WTC11 (cell line): Measurements from ENCODE around the gene GSN. TPM values are rescaled to one million over a fixed set of nuclear protein-coding genes. Genes with fewer than 3 reads are reported as not detected.

Experiments used
- ATAC-seq: fragments of 200-7000 bp; cut with Tn5 transposase; 2 replicates; pipeline ENCODE4 v1.10.0; 2021; ENCODE audit warnings: mild to moderate bottlenecking, moderate library complexity
- CTCF ChIA-PET: fragments of 300-600 bp; sonication (Branson Sonifier 250); formaldehyde crosslinking; loops from one replicate; lab custom pipeline; 2021; ENCODE audit warnings: antibody characterized with exemption; lab: Charles Lee
- POLR2A ChIA-PET: fragments of 350-600 bp; sonication (Branson Sonifier 250); formaldehyde crosslinking; loops from one replicate; lab custom pipeline; 2021; ENCODE audit warnings: antibody characterized with exemption; lab: Charles Lee
- DNase-seq: peaks from one replicate; pipeline ENCODE4 v3.0.0; 2021; ENCODE audit warnings: low spot score
- H3K27ac Mint-ChIP-seq: 2 replicates; pipeline ENCODE4 v1.8.0; 2021; ENCODE audit warnings: mixed read lengths
- H3K27me3 Mint-ChIP-seq: 2 replicates; pipeline ENCODE4 v1.8.0; 2021; ENCODE audit warnings: low read depth, mild to moderate bottlenecking, moderate library complexity, mixed read lengths
- H3K36me3 Mint-ChIP-seq: 2 replicates; pipeline ENCODE4 v1.8.0; 2021; ENCODE audit warnings: mixed read lengths
- H3K4me1 Mint-ChIP-seq: 2 replicates; pipeline ENCODE4 v1.8.0; 2022; ENCODE audit warnings: mixed read lengths
- H3K4me3 Mint-ChIP-seq: 2 replicates; pipeline ENCODE4 v1.8.0; 2021; ENCODE audit warnings: mild to moderate bottlenecking, moderate library complexity, mixed read lengths
- H3K9me3 Mint-ChIP-seq: 2 replicates; pipeline ENCODE4 v1.8.0; 2021; ENCODE audit warnings: mixed read lengths
- CDX4 ChIP-seq: fragments of 250-450 bp; sonication (Bioruptor Pico); IDR thresholded peaks from 2 replicates; pipeline ENCODE4 v1.9.0; 2021; ENCODE audit warnings: moderate library complexity, mild to moderate bottlenecking, inconsistent platforms, borderline replicate concordance
- CREM ChIP-seq: sonication (generic); formaldehyde crosslinking; IDR thresholded peaks from 2 replicates; pipeline ENCODE4 v1.8.1; 2022; ENCODE audit warnings: mild to moderate bottlenecking, missing genetic modification reagents, moderate library complexity
- E2F5 ChIP-seq: sonication (generic); formaldehyde crosslinking; IDR thresholded peaks from 2 replicates; pipeline ENCODE4 v1.8.1; 2022; ENCODE audit warnings: mild to moderate bottlenecking, moderate library complexity, missing genetic modification reagents
- ERG ChIP-seq: fragments of 250-450 bp; sonication (Bioruptor Pico); IDR thresholded peaks from 2 replicates; pipeline ENCODE4 v1.8.0; 2021; ENCODE audit warnings: mild to moderate bottlenecking
- ESRRA ChIP-seq: sonication (generic); formaldehyde crosslinking; IDR thresholded peaks from 2 replicates; pipeline ENCODE4 v1.8.1; 2022; ENCODE audit warnings: mild to moderate bottlenecking, missing genetic modification reagents, borderline replicate concordance
- GTF2I ChIP-seq: fragments of 250-450 bp; sonication (Bioruptor Pico); conservative IDR thresholded peaks from 2 replicates; pipeline ENCODE4 v1.4.0; 2021; ENCODE audit warnings: mild to moderate bottlenecking
- IRF2 ChIP-seq: sonication (generic); formaldehyde crosslinking; IDR thresholded peaks from 2 replicates; pipeline ENCODE4 v1.8.0; 2022; ENCODE audit warnings: low read depth, missing genetic modification reagents, borderline replicate concordance
- JAZF1 ChIP-seq: fragments of 250-450 bp; sonication (Bioruptor Pico); IDR thresholded peaks from 2 replicates; pipeline ENCODE4 v1.9.0; 2021; ENCODE audit warnings: moderate library complexity, mild to moderate bottlenecking, inconsistent platforms
- MAX ChIP-seq: sonication (generic); formaldehyde crosslinking; IDR thresholded peaks from 2 replicates; pipeline ENCODE4 v1.8.0; 2022; ENCODE audit warnings: mild to moderate bottlenecking, missing genetic modification reagents
- MLX ChIP-seq: sonication (generic); formaldehyde crosslinking; IDR thresholded peaks from 2 replicates; pipeline ENCODE4 v1.8.1; 2023; ENCODE audit warnings: mild to moderate bottlenecking, missing genetic modification reagents, moderate library complexity
- NFE2L1 ChIP-seq: sonication (generic); formaldehyde crosslinking; IDR thresholded peaks from 2 replicates; pipeline ENCODE4 v1.8.1; 2023; ENCODE audit warnings: missing genetic modification reagents
- NR3C1 ChIP-seq: sonication (generic); formaldehyde crosslinking; conservative IDR thresholded peaks from 2 replicates; pipeline ENCODE4 v1.8.1; 2023; ENCODE audit warnings: low read depth, mild to moderate bottlenecking, missing genetic modification reagents
- PREB ChIP-seq: sonication (generic); formaldehyde crosslinking; IDR thresholded peaks from 2 replicates; pipeline ENCODE4 v1.8.1; 2022; ENCODE audit warnings: mild to moderate bottlenecking, missing genetic modification reagents, moderate library complexity, borderline replicate concordance
- SP1 ChIP-seq: sonication (generic); formaldehyde crosslinking; conservative IDR thresholded peaks from 2 replicates; pipeline ENCODE4 v1.8.1; 2022; ENCODE audit warnings: missing genetic modification reagents
- TEAD1 ChIP-seq: sonication (generic); formaldehyde crosslinking; IDR thresholded peaks from 2 replicates; pipeline ENCODE4 v1.8.0; 2022; ENCODE audit warnings: mild to moderate bottlenecking, missing genetic modification reagents
- TP53 ChIP-seq: sonication (generic); formaldehyde crosslinking; IDR thresholded peaks from 2 replicates; pipeline ENCODE4 v1.8.1; 2023; ENCODE audit warnings: mild to moderate bottlenecking, missing genetic modification reagents
- ZMAT4 ChIP-seq: fragments of 250-450 bp; sonication (Bioruptor Pico); IDR thresholded peaks from 2 replicates; pipeline ENCODE4 v1.9.0; 2021; ENCODE audit warnings: mild to moderate bottlenecking
- ZNF138 ChIP-seq: sonication (generic); formaldehyde crosslinking; conservative IDR thresholded peaks from 2 replicates; pipeline ENCODE4 v1.8.1; 2022; ENCODE audit warnings: mild to moderate bottlenecking, moderate library complexity, missing genetic modification reagents
- ZNF281 ChIP-seq: sonication (generic); formaldehyde crosslinking; IDR thresholded peaks from 2 replicates; pipeline ENCODE4 v1.8.0; 2023; ENCODE audit warnings: mild to moderate bottlenecking, missing genetic modification reagents
- ZSCAN18 ChIP-seq: fragments of 250-450 bp; sonication (Bioruptor Pico); IDR thresholded peaks from 2 replicates; pipeline ENCODE4 v2.1.2; 2022; ENCODE audit warnings: mild to moderate bottlenecking, moderate library complexity
- total RNA-seq: library from RNA; stranded (reverse); gene quantifications from 3 replicates; pipeline ENCODE4 v1.2.3, GENCODE V29; 2021

The GSN gene
- total RNA-seq, 1 experiment from 2014 or later: 47.0 TPM

GRCh38 chr9:121344184-121344583, 76.2 kb downstream of the GSN start (continued):
- TF ChIP-seq GTF2I (CRISPR knock-in tag) (no peak), JAZF1 (CRISPR knock-in tag) (no peak), ERG (CRISPR knock-in tag) (no peak), MLX (CRISPR knock-in tag) (no peak)

GRCh38 chr9:121345070-121345469, 77.1 kb downstream of the GSN start:
- no peaks in the 10 kb centered on the region for H3K27me3 Mint-ChIP-seq
- POLR2A ChIA-PET: no interaction called here
- DNase-seq (no peak), ATAC-seq (no peak)
- CTCF ChIA-PET: no interaction called here
- no peak overlapping the region for H3K4me3 Mint-ChIP-seq
- TF ChIP-seq ESRRA (CRISPR knock-in tag) (no peak), SP1 (no peak), IRF2 (CRISPR knock-in tag) (no peak), ZNF138 (CRISPR knock-in tag) (no peak), PREB (CRISPR knock-in tag) (no peak), CREM (CRISPR knock-in tag) (no peak), ZSCAN18 (CRISPR knock-in tag) (no peak), E2F5 (no peak), ERG (CRISPR knock-in tag) (no peak), ZMAT4 (CRISPR knock-in tag) (no peak)
- no peak overlapping the region for H3K27ac Mint-ChIP-seq
- H3K4me1 Mint-ChIP-seq: no peaks in the 10 kb centered on the region
- H3K9me3 Mint-ChIP-seq: no peaks in the 10 kb centered on the region
- no peaks in the 10 kb centered on the region; the same call in 1 of the 2 replicates for H3K36me3 Mint-ChIP-seq

GRCh38 chr9:121348221-121348620, 80.3 kb downstream of the GSN start:
- H3K27ac Mint-ChIP-seq: no peak overlapping the region
- H3K9me3 Mint-ChIP-seq: no peaks in the 10 kb centered on the region
- peaks cover 3% of the 10 kb centered on the region for H3K4me1 Mint-ChIP-seq
- ChIA-PET CTCF (no interaction called here), POLR2A (no interaction called here)
- ATAC-seq: no peak
- H3K4me3 Mint-ChIP-seq: no peak overlapping the region
- peaks cover 2% of the 10 kb centered on the region; the same call in 1 of the 2 replicates for H3K36me3 Mint-ChIP-seq
- no peaks in the 10 kb centered on the region for H3K27me3 Mint-ChIP-seq
- DNase-seq: no peak
- TF ChIP-seq NR3C1 (no peak), TEAD1 (CRISPR knock-in tag) (no peak), MAX (CRISPR knock-in tag) (no peak), ZSCAN18 (CRISPR knock-in tag) (no peak), TP53 (CRISPR knock-in tag) (no peak), SP1 (no peak), NFE2L1 (CRISPR knock-in tag) (no peak), ZNF281 (CRISPR knock-in tag) (no peak), CDX4 (CRISPR knock-in tag) (no peak)
